GM12892 (cell line): Measurements from ENCODE around the gene RAVER1.

Source experiments
- POLR2A ChIP-seq: IDR thresholded peaks from 2 replicates; pipeline ENCODE4 v1.6.1; 2011; ENCODE audit warnings: low read depth, low read length, control low read depth
- POLR2AphosphoS5 ChIP-seq: IDR thresholded peaks from 2 replicates; pipeline ENCODE4 v1.6.1; 2011; ENCODE audit warnings: low read depth, low read length, control low read depth

GRCh38 chr19:10334588-10335351 is 1.4 kb upstream of the RAVER1 start:
- no peak for TF ChIP-seq POLR2A
- TF ChIP-seq POLR2AphosphoS5: no peak
